ENCODE data around the gene CYP4V2.

The CYP4V2 gene

GRCh38 chr4:186188107-186188506 lies 3.3 kb upstream of the CYP4V2 start:
- H3K27me3 ChIP-seq (ENCODE audit: control insufficient read depth in 1 of 2, insufficient read depth in 2 of 2, low read length in 2 of 2): no peaks in the 10 kb centered on the region
- H3K27ac ChIP-seq (ENCODE audit: low read depth, low read length): no peak overlapping the region
- H3K4me3 ChIP-seq (ENCODE audit: low read depth in 1 of 2, low read length in 2 of 2): no peak overlapping the region
- no peak overlapping the region for H3K9ac ChIP-seq (ENCODE audit: low read depth in 1 of 2, low read length in 2 of 2)
- H3K9me3 ChIP-seq (ENCODE audit: control insufficient read depth in 1 of 2, low read length in 2 of 2): no peaks in the 10 kb centered on the region
- H3K4me1 ChIP-seq (ENCODE audit: control insufficient read depth in 1 of 2, insufficient read depth in 2 of 2, low read length in 2 of 2): peaks cover 17 to 20% of the 10 kb centered on the region in 2 donors
- no peaks in the 10 kb centered on the region for H3K36me3 ChIP-seq (ENCODE audit: control insufficient read depth in 1 of 2, insufficient read depth in 2 of 2, low read length in 2 of 2)

- Histone ChIP-seq H3K4me3 (ENCODE audit: low read depth in 1 of 2, low read length in 2 of 2) (peak overlapping the region; percentile 43 to 93), H3K9ac (ENCODE audit: low read depth in 1 of 2, low read length in 2 of 2) (peak overlapping the region; percentile 83 to 89)
Observed at GRCh38 chr4:186189656-186190055, 1.7 kb upstream of the CYP4V2 start.

GRCh38 chr4:186190581-186191199 lies 677 bp upstream of the CYP4V2 start:
- H3K27ac ChIP-seq (ENCODE audit: low read depth, low read length): peak overlapping the region; percentile 98

More at GRCh38 chr4:186189656-186190055, 1.7 kb upstream of the CYP4V2 start:
- no peaks in the 10 kb centered on the region for H3K36me3 ChIP-seq (ENCODE audit: control insufficient read depth in 1 of 2, insufficient read depth in 2 of 2, low read length in 2 of 2)
- H3K27ac ChIP-seq (ENCODE audit: low read depth, low read length): no peak overlapping the region
- H3K27me3 ChIP-seq (ENCODE audit: control insufficient read depth in 1 of 2, insufficient read depth in 2 of 2, low read length in 2 of 2): no peaks in the 10 kb centered on the region
- peaks cover 22 to 23% of the 10 kb centered on the region in 2 donors for H3K4me1 ChIP-seq (ENCODE audit: control insufficient read depth in 1 of 2, insufficient read depth in 2 of 2, low read length in 2 of 2)
- H3K9me3 ChIP-seq (ENCODE audit: control insufficient read depth in 1 of 2, low read length in 2 of 2): no peaks in the 10 kb centered on the region

GRCh38 chr4:186192066-186192612 lies 772 bp downstream of the CYP4V2 start:
- H3K4me1 ChIP-seq (ENCODE audit: control insufficient read depth in 1 of 2, insufficient read depth in 2 of 2, low read length in 2 of 2): peaks cover 22 to 23% of the 10 kb centered on the region in 2 donors
- H3K9me3 ChIP-seq (ENCODE audit: control insufficient read depth in 1 of 2, low read length in 2 of 2): no peaks in the 10 kb centered on the region
- H3K27ac ChIP-seq (ENCODE audit: low read depth, low read length): peak overlapping the region; percentile 98
- H3K27me3 ChIP-seq (ENCODE audit: control insufficient read depth in 1 of 2, insufficient read depth in 2 of 2, low read length in 2 of 2): no peaks in the 10 kb centered on the region
- peak overlapping the region; percentile 93 for H3K4me3 ChIP-seq (ENCODE audit: low read depth in 1 of 2, low read length in 2 of 2)
- peak overlapping the region; percentile 89 to 95 for H3K9ac ChIP-seq (ENCODE audit: low read depth in 1 of 2, low read length in 2 of 2)
- peaks cover 4 to 8% of the 10 kb centered on the region in 2 donors for H3K36me3 ChIP-seq (ENCODE audit: control insufficient read depth in 1 of 2, insufficient read depth in 2 of 2, low read length in 2 of 2)

More at GRCh38 chr4:186190581-186191199, 677 bp upstream of the CYP4V2 start:
- no peaks in the 10 kb centered on the region for H3K9me3 ChIP-seq (ENCODE audit: control insufficient read depth in 1 of 2, low read length in 2 of 2)
- H3K9ac ChIP-seq (ENCODE audit: low read depth in 1 of 2, low read length in 2 of 2): peak overlapping the region; percentile 83 to 89
- H3K4me1 ChIP-seq (ENCODE audit: control insufficient read depth in 1 of 2, insufficient read depth in 2 of 2, low read length in 2 of 2): peaks cover 22 to 23% of the 10 kb centered on the region in 2 donors
- peak overlapping the region; percentile 93 for H3K4me3 ChIP-seq (ENCODE audit: low read depth in 1 of 2, low read length in 2 of 2)
- H3K36me3 ChIP-seq (ENCODE audit: control insufficient read depth in 1 of 2, insufficient read depth in 2 of 2, low read length in 2 of 2): peaks cover 0 to 4% of the 10 kb centered on the region in 2 donors
- no peaks in the 10 kb centered on the region for H3K27me3 ChIP-seq (ENCODE audit: control insufficient read depth in 1 of 2, insufficient read depth in 2 of 2, low read length in 2 of 2)

- no peak overlapping the region for H3K27ac ChIP-seq (ENCODE audit: low read depth, low read length)
- no peaks in the 10 kb centered on the region for H3K27me3 ChIP-seq (ENCODE audit: control insufficient read depth in 1 of 2, insufficient read depth in 2 of 2, low read length in 2 of 2)
- no peak overlapping the region for H3K4me3 ChIP-seq (ENCODE audit: low read depth in 1 of 2, low read length in 2 of 2)
- H3K4me1 ChIP-seq (ENCODE audit: control insufficient read depth in 1 of 2, insufficient read depth in 2 of 2, low read length in 2 of 2): peaks cover 22 to 23% of the 10 kb centered on the region in 2 donors
- H3K9me3 ChIP-seq (ENCODE audit: control insufficient read depth in 1 of 2, low read length in 2 of 2): no peaks in the 10 kb centered on the region
- H3K9ac ChIP-seq (ENCODE audit: low read depth in 1 of 2, low read length in 2 of 2): no peak overlapping the region
- peaks cover 8 to 10% of the 10 kb centered on the region in 2 donors for H3K36me3 ChIP-seq (ENCODE audit: control insufficient read depth in 1 of 2, insufficient read depth in 2 of 2, low read length in 2 of 2)
Observed at GRCh38 chr4:186193851-186194250, 2.5 kb downstream of the CYP4V2 start.

- no peak overlapping the region for H3K27ac ChIP-seq (ENCODE audit: low read depth, low read length)
- H3K4me3 ChIP-seq (ENCODE audit: low read depth in 1 of 2, low read length in 2 of 2): no peak overlapping the region
- H3K9me3 ChIP-seq (ENCODE audit: control insufficient read depth in 1 of 2, low read length in 2 of 2): no peaks in the 10 kb centered on the region
- H3K9ac ChIP-seq (ENCODE audit: low read depth in 1 of 2, low read length in 2 of 2): no peak overlapping the region
- peaks cover 6 to 7% of the 10 kb centered on the region in 2 donors for H3K4me1 ChIP-seq (ENCODE audit: control insufficient read depth in 1 of 2, insufficient read depth in 2 of 2, low read length in 2 of 2)
- no peaks in the 10 kb centered on the region for H3K27me3 ChIP-seq (ENCODE audit: control insufficient read depth in 1 of 2, insufficient read depth in 2 of 2, low read length in 2 of 2)
- peaks cover 8 to 10% of the 10 kb centered on the region in 2 donors for H3K36me3 ChIP-seq (ENCODE audit: control insufficient read depth in 1 of 2, insufficient read depth in 2 of 2, low read length in 2 of 2)
Observed at GRCh38 chr4:186196063-186196462, 4.7 kb downstream of the CYP4V2 start.

GRCh38 chr4:186200516-186200915 lies 9.1 kb downstream of the CYP4V2 start:
- Histone ChIP-seq H3K4me1 (ENCODE audit: control insufficient read depth in 1 of 2, insufficient read depth in 2 of 2, low read length in 2 of 2) (peaks cover 10 to 11% of the 10 kb centered on the region in 2 donors), H3K36me3 (ENCODE audit: control insufficient read depth in 1 of 2, insufficient read depth in 2 of 2, low read length in 2 of 2) (peaks cover 9 to 15% of the 10 kb centered on the region in 2 donors), H3K4me3 (ENCODE audit: low read depth in 1 of 2, low read length in 2 of 2) (no peak overlapping the region), H3K9ac (ENCODE audit: low read depth in 1 of 2, low read length in 2 of 2) (no peak overlapping the region), H3K27me3 (ENCODE audit: control insufficient read depth in 1 of 2, insufficient read depth in 2 of 2, low read length in 2 of 2) (no peaks in the 10 kb centered on the region), H3K9me3 (ENCODE audit: control insufficient read depth in 1 of 2, low read length in 2 of 2) (no peaks in the 10 kb centered on the region), H3K27ac (ENCODE audit: low read depth, low read length) (no peak overlapping the region)

GRCh38 chr4:186201010-186201409 lies 9.6 kb downstream of the CYP4V2 start:
- H3K27ac ChIP-seq (ENCODE audit: low read depth, low read length): no peak overlapping the region

GRCh38 chr4:186201535-186202230 lies 10.3 kb downstream of the CYP4V2 start:
- Histone ChIP-seq H3K36me3 (ENCODE audit: control insufficient read depth in 1 of 2, insufficient read depth in 2 of 2, low read length in 2 of 2) (peaks cover 9 to 10% of the 10 kb centered on the region in 2 donors), H3K9ac (ENCODE audit: low read depth in 1 of 2, low read length in 2 of 2) (no peak overlapping the region), H3K4me1 (ENCODE audit: control insufficient read depth in 1 of 2, insufficient read depth in 2 of 2, low read length in 2 of 2) (peaks cover 10 to 11% of the 10 kb centered on the region in 2 donors), H3K27me3 (ENCODE audit: control insufficient read depth in 1 of 2, insufficient read depth in 2 of 2, low read length in 2 of 2) (no peaks in the 10 kb centered on the region), H3K4me3 (ENCODE audit: low read depth in 1 of 2, low read length in 2 of 2) (no peak overlapping the region), H3K27ac (ENCODE audit: low read depth, low read length) (no peak overlapping the region), H3K9me3 (ENCODE audit: control insufficient read depth in 1 of 2, low read length in 2 of 2) (no peaks in the 10 kb centered on the region)

More at GRCh38 chr4:186201010-186201409, 9.6 kb downstream of the CYP4V2 start:
- no peaks in the 10 kb centered on the region for H3K27me3 ChIP-seq (ENCODE audit: control insufficient read depth in 1 of 2, insufficient read depth in 2 of 2, low read length in 2 of 2)
- H3K9me3 ChIP-seq (ENCODE audit: control insufficient read depth in 1 of 2, low read length in 2 of 2): no peaks in the 10 kb centered on the region
- peaks cover 10 to 11% of the 10 kb centered on the region in 2 donors for H3K4me1 ChIP-seq (ENCODE audit: control insufficient read depth in 1 of 2, insufficient read depth in 2 of 2, low read length in 2 of 2)
- H3K4me3 ChIP-seq (ENCODE audit: low read depth in 1 of 2, low read length in 2 of 2): no peak overlapping the region
- no peak overlapping the region for H3K9ac ChIP-seq (ENCODE audit: low read depth in 1 of 2, low read length in 2 of 2)
- peaks cover 9 to 13% of the 10 kb centered on the region in 2 donors for H3K36me3 ChIP-seq (ENCODE audit: control insufficient read depth in 1 of 2, insufficient read depth in 2 of 2, low read length in 2 of 2)

Measured in duodenal mucosa (tissue), 2 donors.